HG03469 (cell line): ENCODE results near the gene NIPAL4.
A peak's percentile ranks its signal among the peaks of the same experiment; 100 is the strongest.
"Not testable (repeated sequence)": the region's sequence is repeated elsewhere in the genome, so short reads cannot be mapped to it uniquely, and the experiment has no call there.

ENCODE experiments used
- ATAC-seq: cut with Tn5 transposase; IDR thresholded peaks from one replicate; pipeline ENCODE4 v1.9.1; 2021; ENCODE audit warnings: mild to moderate bottlenecking, moderate library complexity, moderate number of reproducible peaks; ENCODE audit not compliant: unreplicated experiment

Gene NIPAL4

GRCh38 chr5:157463081-157463480 is 3.1 kb downstream of the NIPAL4 start:
- no peak for ATAC-seq

GRCh38 chr5:157463621-157464518 is 3.9 kb downstream of the NIPAL4 start:
- ATAC-seq = no peak

- ATAC-seq = peak; percentile 94
These were observed 4.6 kb downstream of the NIPAL4 start for GRCh38 chr5:157464519-157465171.

- ATAC-seq = no peak
These were observed 8.4 kb downstream of the NIPAL4 start for GRCh38 chr5:157468293-157468965.

GRCh38 chr5:157469073-157469472 is 9.1 kb downstream of the NIPAL4 start:
- ATAC-seq = no peak

- ATAC-seq = no peak
These were observed 9.7 kb downstream of the NIPAL4 start for GRCh38 chr5:157469687-157470086.

- ATAC-seq = no peak
These were observed 10.6 kb downstream of the NIPAL4 start for GRCh38 chr5:157470631-157471030.

DNA sequence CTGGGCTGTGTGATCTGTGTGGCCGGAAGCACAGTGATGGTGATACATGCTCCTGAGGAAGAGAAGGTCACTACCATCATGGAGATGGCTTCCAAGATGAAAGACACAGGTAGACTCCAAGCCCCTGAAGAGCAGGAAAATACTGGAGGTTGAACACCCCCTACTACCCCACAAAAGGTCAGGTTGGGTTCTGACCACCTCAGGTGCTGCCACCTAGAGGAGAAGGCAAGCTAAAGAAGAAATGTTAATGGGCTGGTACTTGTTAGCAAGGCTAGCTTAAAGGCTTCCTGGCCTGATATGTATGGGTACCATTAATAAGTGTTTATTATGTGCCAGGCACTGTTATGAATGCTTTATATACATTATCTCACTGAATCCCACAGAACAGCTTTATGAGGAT is 11.7 kb downstream of the NIPAL4 start:
- ATAC-seq = no peak

GRCh38 chr5:157473383-157474320 is 13.6 kb downstream of the NIPAL4 start:
- ATAC-seq = no peak

DNA sequence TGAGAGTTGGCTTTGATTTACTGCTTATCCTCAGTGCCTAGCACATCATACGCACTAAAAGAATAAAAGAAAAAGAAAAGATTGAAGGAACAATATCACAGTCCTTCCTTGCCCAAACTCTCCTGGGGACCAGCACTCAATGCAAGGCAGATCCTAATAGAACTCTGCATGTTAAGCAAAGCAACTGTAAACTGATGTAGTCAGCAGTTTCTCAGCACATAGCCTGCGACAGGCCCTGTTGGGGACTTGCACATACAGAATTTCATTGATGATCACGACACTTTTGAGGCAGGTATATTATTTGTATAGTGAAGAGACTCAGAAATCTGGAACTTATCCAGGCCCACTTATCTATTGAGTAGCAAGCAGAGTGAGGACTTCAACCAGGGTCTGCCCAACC is 15.4 kb downstream of the NIPAL4 start:
- ATAC-seq = no peak

DNA sequence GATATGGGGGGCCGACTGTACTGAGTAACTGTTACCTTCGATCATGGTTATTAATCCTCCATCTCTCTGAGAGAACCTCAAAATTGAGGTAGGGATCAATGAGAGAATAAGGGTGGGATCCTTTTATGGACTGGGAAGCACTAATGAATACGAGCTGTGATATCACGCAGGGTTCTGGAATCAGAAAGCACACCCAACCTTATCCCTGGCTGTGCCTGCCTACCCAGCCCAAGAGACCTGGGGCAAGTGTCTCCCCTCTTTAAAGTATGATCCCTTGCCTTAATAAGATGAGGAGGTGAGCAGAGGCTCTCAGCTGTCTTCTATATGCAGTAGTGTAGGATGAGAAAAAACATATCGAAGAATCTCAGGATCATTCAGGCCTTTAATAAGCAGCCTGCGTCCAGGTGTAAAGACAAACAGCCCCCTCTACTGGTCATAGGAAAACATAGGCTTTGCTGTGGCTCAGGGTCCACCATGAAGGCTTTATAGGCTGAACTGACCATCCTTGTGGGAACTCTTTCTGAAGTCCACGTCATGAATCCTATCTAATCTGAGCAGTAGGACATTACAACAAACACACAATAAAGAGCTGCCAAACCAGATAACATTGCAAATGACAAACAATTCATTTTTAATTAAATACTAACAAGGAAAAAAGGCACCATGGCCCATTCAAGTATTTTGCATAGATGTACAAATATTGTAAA is 16.8 kb downstream of the NIPAL4 start:
- no peak for ATAC-seq

- ATAC-seq = no peak
These were observed 17.9 kb downstream of the NIPAL4 start for GRCh38 chr5:157477814-157478494.

DNA sequence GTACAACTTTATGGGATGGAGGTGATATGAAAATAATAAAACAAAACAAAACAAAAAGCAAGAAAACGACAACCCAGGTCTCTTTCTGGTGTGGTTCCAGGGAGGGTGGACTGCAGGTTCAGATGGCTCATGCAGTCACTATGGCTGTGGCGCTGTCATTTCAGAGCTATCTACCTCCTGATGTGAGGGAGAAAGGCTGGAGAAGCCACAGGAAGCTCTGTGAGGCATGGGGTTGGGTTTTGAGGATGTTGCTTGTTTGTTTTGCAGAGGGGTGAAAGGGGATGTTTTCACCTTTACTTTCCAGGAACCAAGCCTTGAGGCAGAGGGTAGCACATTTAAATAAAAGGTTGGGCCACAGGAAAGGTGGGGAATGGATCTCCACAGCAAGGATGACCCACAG is 18.7 kb downstream of the NIPAL4 start:
- no peak for ATAC-seq

DNA sequence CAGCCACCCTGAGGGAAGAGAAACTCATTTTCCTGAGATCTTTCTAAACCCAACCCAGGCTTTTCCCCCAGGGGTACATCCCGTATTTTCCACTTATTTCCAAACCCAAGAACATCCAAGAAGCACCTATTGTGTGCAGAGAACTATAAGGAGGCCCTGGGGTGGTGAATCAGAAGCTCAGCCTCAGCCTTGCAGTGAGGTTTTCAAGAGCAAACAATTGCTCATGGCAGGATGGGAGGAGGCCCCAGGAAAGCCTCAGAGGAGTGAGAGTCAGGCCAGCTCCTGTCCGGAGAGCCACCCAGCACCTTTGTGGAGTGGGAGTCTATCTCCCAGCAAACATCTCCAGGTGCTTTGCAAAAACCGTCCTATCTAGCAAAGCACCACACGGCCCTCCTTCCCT is 19.2 kb downstream of the NIPAL4 start:
- ATAC-seq = no peak

DNA sequence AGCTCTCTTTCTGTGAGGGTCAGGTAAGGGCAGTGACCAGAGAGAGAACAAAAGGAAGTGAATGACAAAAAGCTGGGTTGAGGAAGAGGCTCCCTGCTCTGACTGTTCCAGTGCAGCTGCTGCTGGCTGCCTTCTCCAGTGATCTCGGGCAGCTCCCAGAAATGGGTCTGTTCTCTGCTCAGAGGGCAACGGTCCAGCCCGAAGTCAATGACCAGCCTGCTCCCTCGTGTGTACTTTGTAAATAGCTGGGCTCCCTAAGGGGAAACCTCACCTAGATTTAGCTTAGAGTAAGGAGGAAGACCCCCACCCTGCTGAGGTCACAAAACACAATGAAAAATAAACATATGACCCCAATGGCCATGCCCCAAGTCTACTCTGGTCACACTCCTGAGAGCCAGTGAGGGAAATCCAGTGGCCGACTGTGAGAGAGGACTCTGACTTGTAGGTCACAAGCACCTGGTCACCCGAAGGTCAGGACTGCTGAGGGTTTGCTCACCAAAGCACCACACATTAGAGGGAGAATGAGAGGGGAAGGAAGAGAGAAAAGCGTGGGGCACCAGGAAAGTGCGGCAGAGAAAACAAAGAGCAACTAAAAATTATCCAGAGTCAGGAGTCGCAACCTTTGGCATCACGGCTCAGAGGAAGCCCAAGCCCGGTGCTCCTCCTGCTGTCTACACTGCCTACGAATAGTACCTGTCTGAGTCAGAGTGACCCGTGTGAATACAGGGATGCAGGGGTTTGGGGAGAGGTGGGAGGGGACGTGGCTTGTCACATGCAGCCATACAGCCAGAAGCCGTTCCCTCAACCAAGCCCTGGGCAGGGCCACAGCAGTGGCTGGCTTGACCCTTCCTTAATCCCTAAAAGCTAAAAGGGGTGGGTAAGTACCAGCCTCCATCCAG is 19.8 kb downstream of the NIPAL4 start:
- no peak for ATAC-seq

GRCh38 chr5:157481265-157481664 is 21.3 kb downstream of the NIPAL4 start:
- no peak for ATAC-seq

DNA sequence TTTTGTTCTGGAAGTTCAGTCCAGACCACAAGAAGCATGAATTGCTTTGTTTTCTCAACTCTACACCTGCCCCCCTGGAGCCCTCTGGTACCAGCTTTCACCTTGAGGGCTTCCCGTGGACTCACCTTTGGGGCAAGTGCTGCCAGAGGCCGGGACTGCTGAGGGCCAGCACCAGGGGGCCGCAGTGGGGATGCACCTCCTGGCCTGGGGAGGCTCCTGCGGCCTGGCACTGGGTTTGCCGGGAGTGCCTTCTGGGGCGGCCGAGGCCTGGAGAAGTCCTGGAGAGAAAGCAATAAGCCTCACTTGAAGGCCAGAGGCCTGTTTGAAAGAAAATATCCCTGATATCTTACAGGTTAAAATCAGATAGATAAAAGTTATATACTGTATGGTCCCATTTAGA is 21.7 kb downstream of the NIPAL4 start:
- ATAC-seq = no peak

DNA sequence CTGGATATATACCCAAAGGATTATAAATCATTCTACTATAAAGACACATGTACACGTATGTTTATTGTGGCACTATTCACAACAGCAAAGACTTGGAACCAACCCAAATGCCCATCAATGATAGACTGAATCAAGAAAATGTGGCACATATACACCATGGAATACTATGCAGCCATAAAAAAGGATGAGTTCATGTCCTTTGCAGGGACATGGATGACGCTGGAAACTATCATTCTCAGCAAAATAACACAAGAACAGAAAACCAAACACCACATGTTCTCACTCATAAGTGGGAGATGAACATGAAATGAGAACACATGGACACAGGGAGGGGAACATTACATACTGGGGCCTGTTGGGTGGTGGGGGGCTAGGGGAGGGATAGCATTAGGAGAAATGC is 22.7 kb downstream of the NIPAL4 start:
- not testable (repeated sequence) for ATAC-seq
